Keratinocyte (primary cell): ENCODE results near the gene CDKL4. TPM values are rescaled to one million over a fixed set of nuclear protein-coding genes. Genes with fewer than 3 reads are reported as not detected.
"Not testable (repeated sequence)": the region's sequence is repeated elsewhere in the genome, so short reads cannot be mapped to it uniquely, and the experiment has no call there.

Source experiments
- DNase-seq: peaks from one replicate; pipeline ENCODE4 v3.0.0-alpha.2; 2011; ENCODE audit warnings: low read depth, missing footprints, low spot score
- FAIRE-seq: peaks from 2 replicates; lab custom pipeline; 2011; peaks lifted over from hg19 to GRCh38; lab: Jason Lieb, UNC
- H2AFZ ChIP-seq: 2 replicates; pipeline ENCODE4 v1.6.0; 2012; ENCODE audit warnings: low read length, control low read depth, inconsistent platforms; ENCODE audit not compliant: control insufficient read depth
- H3K27ac ChIP-seq: 2 replicates; pipeline ENCODE4 v1.5.1; 2011; ENCODE audit warnings: low read length; ENCODE audit not compliant: control insufficient read depth, insufficient read depth
- H3K27me3 ChIP-seq: 3 replicates; pipeline ENCODE4 v1.6.0; 2011; ENCODE audit warnings: low read length; ENCODE audit not compliant: control insufficient read depth, insufficient read depth; ENCODE audit errors: extremely low read depth
- H3K36me3 ChIP-seq, 2 experiments: 2 replicates in 1 of 2; 3 replicates in 1 of 2; pipeline ENCODE4 v1.5.1; 2011; ENCODE audit warnings: low read length in 2 of 2, mild to moderate bottlenecking in 1 of 2; ENCODE audit not compliant: control insufficient read depth in 2 of 2, insufficient read depth in 2 of 2; ENCODE audit errors: extremely low read depth in 1 of 2
- H3K4me1 ChIP-seq: 3 replicates; pipeline ENCODE4 v1.5.1; 2011; ENCODE audit warnings: low read length; ENCODE audit not compliant: control insufficient read depth, insufficient read depth; ENCODE audit errors: extremely low read depth
- H3K4me2 ChIP-seq: 3 replicates; pipeline ENCODE4 v1.6.0; 2011; ENCODE audit warnings: low read depth, low read length; ENCODE audit not compliant: control insufficient read depth, insufficient read depth; ENCODE audit errors: extremely low read depth
- H3K4me3 ChIP-seq, 3 experiments: fragments of 200-600 bp in 1 of 3; sonication (generic) in 1 of 3; 2 replicates in 2 of 3; 3 replicates in 1 of 3; pipeline ENCODE4 v1.5.1; 2011 to 2016; ENCODE audit warnings: low read length in 3 of 3, mild to moderate bottlenecking in 3 of 3, control low read depth in 2 of 3, inconsistent platforms in 1 of 3, low read depth in 1 of 3, mixed read lengths in 1 of 3, mixed run types in 1 of 3, moderate library complexity in 1 of 3; ENCODE audit not compliant: control insufficient read depth in 2 of 3, insufficient read depth in 2 of 3; ENCODE audit errors: extremely low read depth in 1 of 3
- H3K79me2 ChIP-seq: 2 replicates; pipeline ENCODE4 v1.6.0; 2012; ENCODE audit warnings: low read length; ENCODE audit not compliant: control insufficient read depth, insufficient read depth
- H3K9ac ChIP-seq: 3 replicates; pipeline ENCODE4 v1.6.0; 2011; ENCODE audit warnings: low read length; ENCODE audit not compliant: control insufficient read depth, insufficient read depth; ENCODE audit errors: extremely low read depth
- H3K9me1 ChIP-seq: 3 replicates; pipeline ENCODE4 v1.6.0; 2011; ENCODE audit warnings: low read length; ENCODE audit not compliant: control insufficient read depth, insufficient read depth; ENCODE audit errors: extremely low read depth
- H3K9me3 ChIP-seq: 2 replicates; pipeline ENCODE4 v1.5.1; 2012; ENCODE audit warnings: low read depth, low read length; ENCODE audit not compliant: control insufficient read depth
- H4K20me1 ChIP-seq: 3 replicates; pipeline ENCODE4 v1.6.0; 2011; ENCODE audit warnings: low read length; ENCODE audit not compliant: control insufficient read depth, insufficient read depth; ENCODE audit errors: extremely low read depth
- CTCF ChIP-seq, 3 experiments: IDR thresholded peaks in 1 of 3; conservative IDR thresholded peaks in 1 of 3; optimal IDR thresholded peaks in 1 of 3; 2 replicates in 2 of 3; 3 replicates in 1 of 3; pipeline versions ENCODE3 to v1.5.1; 2011; ENCODE audit warnings: low read length in 3 of 3, mild to moderate bottlenecking in 3 of 3, moderate library complexity in 2 of 3, control low read depth in 1 of 3, inconsistent platforms in 1 of 3; ENCODE audit not compliant: insufficient read depth in 2 of 3; ENCODE audit errors: extremely low read depth in 1 of 3
- EZH2 ChIP-seq: IDR thresholded peaks from one replicate; pipeline ENCODE4 v1.6.1; 2012; ENCODE audit warnings: inconsistent platforms, mild to moderate bottlenecking, low read length, moderate library complexity
- dilution Hi-C: fragments of 300-500 bp; cut with MboI; formaldehyde crosslinking; loops from one replicate; pipeline ENCODE4 v1.7.0; 2020; ENCODE audit warnings: low sequenced_read_pairs; ENCODE audit not compliant: extremely low pct_ligation_motif_present
- polyA plus RNA-seq, 5 experiments: library from polyadenylated mRNA; depleted of rRNA in 3 of 5; stranded (reverse) in 3 of 5; stranded (forward) in 1 of 5; unstranded in 1 of 5; fragments of >200 nt; gene quantifications; 1 replicate in 1 of 5; 2 replicates in 3 of 5; 3 replicates in 1 of 5; pipeline versions ENCODE4 v1.2.1 to v1.2.3, GENCODE V29; 2011 to 2012; ENCODE audit warnings: missing spikeins in 2 of 5, low read depth in 1 of 5, low replicate concordance in 1 of 5

CDKL4 gene
- polyA plus RNA-seq, 1 donor (not counting 4 experiments of a cell fraction or from before 2014, with no cell fraction given) = not detected

GRCh38 chr2:39142904-39143605 is 100.7 kb downstream of the CDKL4 start:
- dilution Hi-C loops = no loop called here
- no peak for FAIRE-seq

GRCh38 chr2:39141334-39142271 is 102.2 kb downstream of the CDKL4 start:
- no peaks in the 10 kb centered on the region for H3K9me1 ChIP-seq
- H2AFZ ChIP-seq = no peak overlapping the region
- TF ChIP-seq EZH2 = no peak
- no peaks in the 10 kb centered on the region for H3K79me2 ChIP-seq
- H3K9ac ChIP-seq = no peak overlapping the region
- FAIRE-seq (no peak), DNase-seq (no peak)
- peaks cover 12% of the 10 kb centered on the region for H3K4me1 ChIP-seq
- H3K27ac ChIP-seq = no peak overlapping the region
- H3K4me2 ChIP-seq = no peak overlapping the region
- no peak overlapping the region for H3K4me3 ChIP-seq
- dilution Hi-C loops = no loop called here
- no peaks in the 10 kb centered on the region for H3K27me3 ChIP-seq
- H4K20me1 ChIP-seq = no peaks in the 10 kb centered on the region
- no peaks in the 10 kb centered on the region for H3K36me3 ChIP-seq
- no peaks in the 10 kb centered on the region for H3K9me3 ChIP-seq

More at GRCh38 chr2:39142904-39143605, 100.7 kb downstream of the CDKL4 start:
- Histone ChIP-seq H3K79me2 (no peaks in the 10 kb centered on the region), H2AFZ (no peak overlapping the region), H3K4me1 (peaks cover 12% of the 10 kb centered on the region), H3K27ac (no peak overlapping the region), H3K36me3 (no peaks in the 10 kb centered on the region), H3K9me3 (no peaks in the 10 kb centered on the region), H3K9me1 (no peaks in the 10 kb centered on the region), H3K27me3 (no peaks in the 10 kb centered on the region), H3K9ac (no peak overlapping the region), H4K20me1 (no peaks in the 10 kb centered on the region), H3K4me2 (no peak overlapping the region), H3K4me3 (no peak overlapping the region)
- DNase-seq = no peak
- TF ChIP-seq EZH2 = no peak
- TF ChIP-seq CTCF (optimal IDR thresholded peaks at IDR 0.05 in 1 of 3, IDR thresholded peaks at IDR 0.05 in 1 of 3, conservative IDR thresholded peaks at IDR 0.05 in 1 of 3; ENCODE audit: extremely low read depth in 1 of 3, insufficient read depth in 2 of 3, low read length in 3 of 3) = no peak

- H3K9me3 ChIP-seq, dilution Hi-C loops, H3K27ac ChIP-seq, H3K9ac ChIP-seq, DNase-seq, H3K4me3 ChIP-seq, H3K27me3 ChIP-seq, H3K36me3 ChIP-seq, H4K20me1 ChIP-seq, H3K4me2 ChIP-seq, H3K79me2 ChIP-seq, FAIRE-seq, H3K9me1 ChIP-seq, H2AFZ ChIP-seq: not testable (repeated sequence)
- peaks cover 12% of the 10 kb centered on the region for H3K4me1 ChIP-seq
These were observed 102.8 kb downstream of the CDKL4 start for GRCh38 chr2:39140948-39141333.
